Ishikawa (cell line): Measurements from ENCODE around the gene LRRC49.

Experiments
- CEBPB ChIP-seq: IDR thresholded peaks from 2 replicates; pipeline ENCODE4 v1.6.1; 2012
- CREB1 ChIP-seq: IDR thresholded peaks from 2 replicates; pipeline ENCODE4 v1.6.1; 2012; ENCODE audit warnings: low read depth
- EGR1 ChIP-seq: IDR thresholded peaks from 2 replicates; pipeline ENCODE4 v1.6.1; 2012
- EP300 ChIP-seq: IDR thresholded peaks from 2 replicates; pipeline ENCODE4 v1.6.1; 2012; ENCODE audit warnings: borderline replicate concordance
- FOXM1 ChIP-seq: IDR thresholded peaks from 2 replicates; pipeline ENCODE4 v1.6.1; 2012; ENCODE audit warnings: low read depth, borderline replicate concordance
- NFIC ChIP-seq: IDR thresholded peaks from 2 replicates; pipeline ENCODE4 v1.6.1; 2012
- RAD21 ChIP-seq: IDR thresholded peaks from 2 replicates; pipeline ENCODE4 v1.6.1; 2012; ENCODE audit warnings: low read depth
- TAF1 ChIP-seq: IDR thresholded peaks from 2 replicates; pipeline ENCODE4 v1.6.1; 2012; ENCODE audit warnings: low read depth, mild to moderate bottlenecking
- TCF12 ChIP-seq: IDR thresholded peaks from 2 replicates; pipeline ENCODE4 v1.6.1; 2012; ENCODE audit warnings: low read depth
- TEAD4 ChIP-seq: IDR thresholded peaks from 2 replicates; pipeline ENCODE4 v1.6.1; 2012
- USF1 ChIP-seq: IDR thresholded peaks from 2 replicates; pipeline ENCODE4 v1.6.1; 2012
- YY1 ChIP-seq: IDR thresholded peaks from 2 replicates; pipeline ENCODE4 v1.6.1; 2012; ENCODE audit warnings: low read depth
- ZBTB7A ChIP-seq: IDR thresholded peaks from 2 replicates; pipeline ENCODE4 v1.6.1; 2012; ENCODE audit warnings: low read depth
- TF ChIP-seq, protein P1 (sequence below): IDR thresholded peaks from 2 replicates; pipeline ENCODE4 v1.6.1; 2012
- TF ChIP-seq, protein P2 (sequence below): IDR thresholded peaks from 2 replicates; pipeline ENCODE4 v1.6.1; 2012; ENCODE audit warnings: low read depth, mild to moderate bottlenecking

LRRC49 gene

DNA sequence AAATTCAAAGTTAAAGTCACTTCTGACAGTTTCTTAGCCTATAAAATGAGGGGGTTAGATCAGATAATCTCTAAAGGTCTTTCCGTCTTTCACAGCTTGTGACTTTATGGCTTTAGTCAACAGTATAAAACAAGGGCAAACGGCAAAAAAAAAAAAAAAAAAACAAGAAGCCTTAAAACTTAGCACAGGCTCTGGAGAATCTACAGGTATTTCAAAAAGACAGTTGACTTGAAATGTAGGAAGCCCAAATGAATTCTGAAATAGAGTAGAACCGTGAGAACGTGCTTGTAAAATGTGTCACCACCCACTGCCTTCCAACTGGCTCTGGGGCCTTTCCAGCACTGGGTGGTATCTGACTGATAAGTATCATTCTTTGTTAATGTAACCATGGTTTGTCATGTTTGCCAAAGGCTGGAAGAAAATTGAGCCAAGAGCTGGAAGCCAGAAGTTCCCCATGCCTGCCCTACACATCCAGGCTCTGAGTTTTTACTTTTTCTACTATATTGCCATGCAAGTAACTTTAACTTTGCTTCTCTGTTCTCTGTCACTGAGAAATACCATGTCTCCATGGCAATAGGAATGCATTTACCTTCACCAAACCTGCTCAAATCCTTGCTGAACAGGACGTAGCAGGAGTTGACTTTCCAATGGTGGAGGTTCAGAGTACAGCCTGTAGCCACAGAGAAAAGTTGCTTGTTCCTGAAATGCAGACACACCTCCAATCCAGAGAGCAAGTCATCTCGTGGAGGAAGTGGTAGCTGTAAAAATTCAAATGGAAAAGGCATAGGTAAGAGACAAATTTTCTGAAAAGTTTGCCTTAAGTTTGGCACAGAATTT is 186.8 kb downstream of the LRRC49 start:
- TF ChIP-seq EP300 (no peak), TCF12 (no peak), RAD21 (no peak), NFIC (no peak), CEBPB (no peak), EGR1 (no peak), TEAD4 (no peak)
- TF ChIP-seq, protein P1, sequence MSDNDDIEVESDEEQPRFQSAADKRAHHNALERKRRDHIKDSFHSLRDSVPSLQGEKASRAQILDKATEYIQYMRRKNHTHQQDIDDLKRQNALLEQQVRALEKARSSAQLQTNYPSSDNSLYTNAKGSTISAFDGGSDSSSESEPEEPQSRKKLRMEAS: no peak

DNA sequence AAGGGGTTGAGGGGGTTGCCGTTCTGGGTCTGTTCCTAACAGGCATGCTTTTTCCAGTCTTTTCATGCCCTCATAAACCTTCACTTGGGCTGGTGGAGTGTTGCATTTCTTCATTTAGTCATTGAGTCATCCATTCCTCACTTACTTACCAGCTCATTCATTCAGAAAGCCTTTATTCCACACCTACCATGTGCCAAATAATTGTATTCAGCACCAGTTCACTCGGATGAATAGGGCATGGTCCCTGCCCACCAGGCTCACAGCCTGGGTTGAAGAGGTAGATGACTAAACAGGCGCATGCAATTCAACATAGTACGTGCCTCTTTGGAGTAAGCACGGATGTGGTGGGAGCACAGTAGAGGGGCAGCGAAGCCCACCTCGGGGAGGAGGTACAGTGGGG is 187.5 kb downstream of the LRRC49 start:
- TF ChIP-seq EP300 (no peak), TCF12 (no peak), EGR1 (no peak), FOXM1 (no peak), CREB1 (no peak), YY1 (no peak), RAD21 (no peak), ZBTB7A (no peak), TEAD4 (no peak), TAF1 (no peak)
- TF ChIP-seq, protein P2, sequence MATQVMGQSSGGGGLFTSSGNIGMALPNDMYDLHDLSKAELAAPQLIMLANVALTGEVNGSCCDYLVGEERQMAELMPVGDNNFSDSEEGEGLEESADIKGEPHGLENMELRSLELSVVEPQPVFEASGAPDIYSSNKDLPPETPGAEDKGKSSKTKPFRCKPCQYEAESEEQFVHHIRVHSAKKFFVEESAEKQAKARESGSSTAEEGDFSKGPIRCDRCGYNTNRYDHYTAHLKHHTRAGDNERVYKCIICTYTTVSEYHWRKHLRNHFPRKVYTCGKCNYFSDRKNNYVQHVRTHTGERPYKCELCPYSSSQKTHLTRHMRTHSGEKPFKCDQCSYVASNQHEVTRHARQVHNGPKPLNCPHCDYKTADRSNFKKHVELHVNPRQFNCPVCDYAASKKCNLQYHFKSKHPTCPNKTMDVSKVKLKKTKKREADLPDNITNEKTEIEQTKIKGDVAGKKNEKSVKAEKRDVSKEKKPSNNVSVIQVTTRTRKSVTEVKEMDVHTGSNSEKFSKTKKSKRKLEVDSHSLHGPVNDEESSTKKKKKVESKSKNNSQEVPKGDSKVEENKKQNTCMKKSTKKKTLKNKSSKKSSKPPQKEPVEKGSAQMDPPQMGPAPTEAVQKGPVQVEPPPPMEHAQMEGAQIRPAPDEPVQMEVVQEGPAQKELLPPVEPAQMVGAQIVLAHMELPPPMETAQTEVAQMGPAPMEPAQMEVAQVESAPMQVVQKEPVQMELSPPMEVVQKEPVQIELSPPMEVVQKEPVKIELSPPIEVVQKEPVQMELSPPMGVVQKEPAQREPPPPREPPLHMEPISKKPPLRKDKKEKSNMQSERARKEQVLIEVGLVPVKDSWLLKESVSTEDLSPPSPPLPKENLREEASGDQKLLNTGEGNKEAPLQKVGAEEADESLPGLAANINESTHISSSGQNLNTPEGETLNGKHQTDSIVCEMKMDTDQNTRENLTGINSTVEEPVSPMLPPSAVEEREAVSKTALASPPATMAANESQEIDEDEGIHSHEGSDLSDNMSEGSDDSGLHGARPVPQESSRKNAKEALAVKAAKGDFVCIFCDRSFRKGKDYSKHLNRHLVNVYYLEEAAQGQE: no peak

GRCh38 chr15:71080705-71081104 is 188.1 kb downstream of the LRRC49 start:
- no peak for TF ChIP-seq CEBPB
- TF ChIP-seq EGR1: no peak
- TF ChIP-seq, protein P2: no peak
- no peak for TF ChIP-seq TAF1
- TF ChIP-seq EP300: no peak
- TF ChIP-seq RAD21: no peak
- TF ChIP-seq, protein P1: no peak
- no peak for TF ChIP-seq TEAD4
- no peak for TF ChIP-seq YY1
- TF ChIP-seq CREB1: no peak
- no peak for TF ChIP-seq ZBTB7A
- TF ChIP-seq FOXM1: no peak
- TF ChIP-seq USF1: no peak
- no peak for TF ChIP-seq TCF12
- TF ChIP-seq NFIC: no peak

DNA sequence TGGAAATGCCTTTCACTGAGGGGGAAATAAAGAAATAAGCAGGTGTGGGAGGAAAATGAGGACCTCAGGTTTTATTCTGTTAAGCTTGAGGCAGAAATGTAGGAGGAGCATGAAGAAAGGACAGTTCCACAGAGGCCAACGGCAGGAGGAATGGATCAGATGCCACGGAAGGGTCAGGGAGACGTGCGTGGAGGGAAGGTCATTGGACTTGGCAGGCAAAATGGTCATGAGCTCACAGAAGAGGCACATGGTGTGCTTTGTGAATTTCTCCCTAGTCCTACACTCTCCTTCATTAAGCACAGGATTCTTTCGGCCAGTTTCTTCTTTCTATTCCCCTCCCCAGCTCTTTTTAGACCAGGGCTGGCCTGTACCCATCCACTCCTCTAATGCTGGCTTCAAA is 190.2 kb downstream of the LRRC49 start:
- TF ChIP-seq TCF12 (no peak), FOXM1 (no peak), TEAD4 (no peak), NFIC (no peak), RAD21 (no peak), YY1 (no peak), TAF1 (no peak), CEBPB (no peak), CREB1 (no peak), EP300 (no peak), ZBTB7A (no peak), EGR1 (no peak)
- TF ChIP-seq, protein P2: no peak
- TF ChIP-seq, protein P1: no peak
